GM08714 (cell line): Measurements from ENCODE around the gene POLDIP3.

Experiments
- H3K4me3 ChIP-seq: fragments of 200-500 bp; sonication (Bioruptor generic); 2 replicates; pipeline ENCODE4 v1.5.1; 2014; ENCODE audit warnings: mild to moderate bottlenecking, low read length, inconsistent platforms
- ZNF274 ChIP-seq: IDR thresholded peaks from 2 replicates; pipeline ENCODE4 v1.6.1; 2012; ENCODE audit warnings: mild to moderate bottlenecking, low read depth, low read length

POLDIP3 gene

DNA sequence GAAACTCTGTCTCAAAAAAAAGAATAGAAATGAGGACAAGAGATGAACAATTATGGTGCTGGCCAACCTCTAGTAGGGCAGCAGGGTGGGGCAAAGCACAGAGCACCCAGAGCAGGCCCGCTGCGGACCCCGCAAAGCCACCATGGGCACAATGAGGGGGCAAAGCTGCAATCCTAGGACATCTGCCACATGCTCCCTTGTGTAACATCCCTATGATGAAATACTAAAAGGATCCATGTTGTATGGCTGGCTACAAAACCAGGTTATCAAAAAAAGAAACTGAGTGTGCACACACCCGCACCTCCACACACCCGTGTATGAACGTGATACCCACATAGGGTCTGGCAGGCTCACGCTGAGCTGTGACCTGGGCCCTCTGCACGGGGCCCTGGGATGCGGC, 18.3 kb upstream of the POLDIP3 start:
- no peak overlapping the region for H3K4me3 ChIP-seq
- no peak for TF ChIP-seq ZNF274

DNA sequence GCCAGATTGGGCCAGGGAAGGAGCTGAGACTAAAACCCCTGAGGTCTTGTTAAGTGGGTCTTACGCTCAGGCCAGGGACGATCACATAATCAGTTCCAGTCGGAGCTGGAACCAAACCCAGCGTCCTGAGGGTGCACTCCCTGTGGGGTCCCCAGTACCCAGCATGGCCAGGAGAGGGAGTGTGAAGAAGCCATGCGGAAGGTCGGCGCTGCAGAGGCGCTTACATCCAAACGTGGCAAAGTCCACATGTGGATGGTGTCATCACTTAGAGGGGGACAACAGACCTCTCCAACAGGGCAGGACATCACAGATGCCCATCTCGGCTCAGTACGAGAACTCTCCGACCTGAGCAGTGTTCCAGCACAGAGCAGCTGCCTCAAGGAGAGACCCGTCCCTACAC, 17.4 kb upstream of the POLDIP3 start:
- no peak for TF ChIP-seq ZNF274
- no peak overlapping the region for H3K4me3 ChIP-seq

DNA sequence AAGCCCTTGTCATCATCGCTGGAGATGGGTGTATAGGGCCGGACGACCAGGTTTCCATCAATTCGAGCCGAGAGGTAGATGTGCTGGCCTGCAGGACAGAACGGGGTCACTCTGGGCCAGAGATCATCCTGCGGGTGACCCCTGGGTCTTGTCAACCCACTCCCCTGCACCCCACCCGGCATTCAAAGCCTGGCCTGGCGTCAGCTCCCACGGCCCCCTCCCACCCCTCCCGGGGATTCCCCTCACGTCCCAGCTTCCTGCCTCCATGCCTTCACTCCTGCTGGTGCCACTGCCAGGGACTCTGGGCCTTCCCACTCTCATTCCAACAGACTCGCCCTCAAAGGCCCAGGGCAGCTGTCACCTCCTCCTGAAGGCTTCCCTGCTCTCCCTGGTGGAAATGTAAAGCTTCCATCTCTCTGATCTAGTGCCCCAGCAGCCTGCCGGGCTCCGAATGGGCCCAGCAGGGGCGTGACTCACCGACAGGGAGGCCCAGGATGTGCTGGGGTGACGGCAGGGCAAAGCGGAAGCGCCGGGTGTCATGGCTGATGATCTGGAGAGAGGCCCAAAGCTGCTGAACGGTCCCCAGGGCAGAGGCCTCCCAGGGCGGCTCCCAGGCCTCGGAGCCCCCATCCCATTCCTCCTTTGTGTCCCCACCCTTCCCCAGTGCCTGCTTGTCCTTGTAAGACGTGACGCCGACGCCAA, 16.4 kb upstream of the POLDIP3 start:
- TF ChIP-seq ZNF274 = no peak
- no peak overlapping the region for H3K4me3 ChIP-seq

DNA sequence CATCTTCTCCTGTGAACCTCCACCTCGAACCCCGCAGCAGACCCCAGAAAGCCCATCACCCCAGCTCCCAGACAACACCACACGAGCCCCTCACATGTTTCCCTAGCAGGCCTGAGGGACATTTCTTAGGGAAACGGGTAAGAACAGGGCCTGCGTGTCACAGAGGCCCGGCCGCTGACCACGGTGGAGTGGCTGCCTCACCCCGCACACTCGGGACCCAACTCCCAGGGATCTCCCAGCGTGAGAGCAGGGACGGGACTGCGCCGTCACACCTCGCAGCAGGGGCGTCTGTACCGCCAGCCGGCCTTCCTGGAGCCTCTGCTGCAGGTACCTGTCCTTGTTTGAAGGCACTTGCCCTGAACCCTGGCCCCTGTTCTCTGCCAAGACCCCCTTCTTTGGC, 15.5 kb upstream of the POLDIP3 start:
- no peak for TF ChIP-seq ZNF274

DNA sequence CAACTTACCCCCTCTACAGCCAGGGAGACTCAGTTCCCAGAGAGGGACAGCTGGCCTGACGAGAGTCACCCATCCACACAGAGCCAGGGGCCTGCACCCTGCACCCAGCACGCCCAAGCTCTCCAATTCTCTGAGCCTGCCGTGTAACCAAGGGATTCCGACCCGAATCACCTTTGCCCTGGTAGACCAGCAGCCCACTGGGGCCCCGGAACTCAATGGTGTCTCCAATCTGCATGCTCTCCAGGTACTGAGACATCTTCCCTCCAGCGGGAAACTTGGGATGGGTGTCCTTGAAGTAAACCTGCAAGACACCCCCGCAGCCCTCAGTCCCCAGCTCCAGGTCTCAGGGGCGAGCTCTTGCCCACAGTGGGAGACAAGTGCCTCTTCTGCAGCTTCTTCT, 13.3 kb upstream of the POLDIP3 start:
- no peak for TF ChIP-seq ZNF274
- H3K4me3 ChIP-seq = no peak overlapping the region

More for the DNA sequence above, 15.5 kb upstream of the POLDIP3 start:
- no peak overlapping the region for H3K4me3 ChIP-seq

DNA sequence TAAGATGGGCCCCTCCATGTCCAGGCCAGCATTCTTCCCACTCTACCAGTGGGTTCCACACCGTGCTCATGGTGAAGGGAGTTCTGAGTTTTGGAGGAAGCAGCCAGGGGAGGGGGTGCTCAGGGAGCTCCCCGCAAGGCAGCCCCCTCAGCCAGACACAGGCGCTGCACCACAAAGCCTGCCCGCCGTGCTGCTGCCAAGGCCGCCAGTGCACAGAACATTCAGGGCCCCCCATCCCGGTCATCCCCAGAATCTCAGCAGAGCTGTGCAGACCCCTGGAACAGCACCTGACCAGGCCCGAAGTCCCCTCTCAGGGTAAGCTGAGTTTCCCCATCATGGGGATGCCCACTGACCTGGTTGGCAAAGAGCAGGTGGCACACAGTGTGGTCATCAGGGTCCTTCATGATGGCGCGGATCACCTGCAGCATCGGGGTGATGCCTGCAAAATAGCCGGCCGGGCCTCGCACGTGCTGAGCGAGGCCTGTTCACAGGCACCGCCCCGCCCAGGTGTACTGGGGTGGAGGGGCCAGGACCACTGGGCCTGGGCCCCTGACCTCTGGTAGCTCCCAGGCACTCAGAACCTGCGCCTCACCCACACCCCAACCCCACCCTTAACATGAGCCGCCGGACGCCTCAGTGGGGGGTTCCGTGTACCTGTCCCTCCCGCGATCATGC, 12.4 kb upstream of the POLDIP3 start:
- no peak for TF ChIP-seq ZNF274
- H3K4me3 ChIP-seq = no peak overlapping the region

DNA sequence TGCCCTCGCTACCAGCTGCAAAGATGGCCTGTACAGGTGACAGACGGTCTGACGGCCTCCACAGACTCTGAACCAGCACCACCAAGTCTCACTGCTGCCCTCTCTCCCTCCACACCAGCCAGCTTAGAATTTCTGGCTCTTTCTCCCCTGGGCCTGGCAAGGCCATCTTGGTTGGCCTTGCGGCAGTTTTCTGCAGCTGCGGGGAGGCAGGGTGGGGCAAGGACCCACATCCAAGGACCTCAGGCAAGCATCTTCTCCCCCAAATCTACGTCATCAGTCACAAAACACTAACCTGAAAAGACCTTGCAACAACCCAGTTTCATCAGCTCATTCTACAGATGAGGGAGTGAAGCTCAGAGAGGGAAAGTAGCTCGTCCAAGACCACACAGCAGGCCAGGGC, 11.7 kb upstream of the POLDIP3 start:
- no peak for TF ChIP-seq ZNF274
- H3K4me3 ChIP-seq = no peak overlapping the region

DNA sequence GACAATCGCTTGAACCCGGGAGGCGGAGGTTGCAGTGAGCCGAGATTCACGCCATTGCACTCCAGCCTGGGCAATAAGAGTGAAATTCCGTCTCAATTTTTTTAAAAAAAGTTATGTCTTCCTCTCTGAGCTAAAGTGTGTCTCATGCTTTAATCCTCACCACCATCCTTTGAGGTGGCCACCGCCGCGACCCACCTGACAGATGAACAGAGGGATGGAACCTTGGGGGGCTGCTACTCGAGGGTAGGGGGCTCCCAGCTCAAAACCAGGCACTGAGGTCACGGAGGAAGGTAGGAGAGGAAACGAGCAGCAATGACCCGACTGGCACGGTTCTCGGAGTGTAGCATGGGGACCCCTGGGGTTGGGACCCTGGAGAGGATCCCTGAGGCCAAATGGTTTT, 10.7 kb upstream of the POLDIP3 start:
- no peak overlapping the region for H3K4me3 ChIP-seq
- no peak for TF ChIP-seq ZNF274

DNA sequence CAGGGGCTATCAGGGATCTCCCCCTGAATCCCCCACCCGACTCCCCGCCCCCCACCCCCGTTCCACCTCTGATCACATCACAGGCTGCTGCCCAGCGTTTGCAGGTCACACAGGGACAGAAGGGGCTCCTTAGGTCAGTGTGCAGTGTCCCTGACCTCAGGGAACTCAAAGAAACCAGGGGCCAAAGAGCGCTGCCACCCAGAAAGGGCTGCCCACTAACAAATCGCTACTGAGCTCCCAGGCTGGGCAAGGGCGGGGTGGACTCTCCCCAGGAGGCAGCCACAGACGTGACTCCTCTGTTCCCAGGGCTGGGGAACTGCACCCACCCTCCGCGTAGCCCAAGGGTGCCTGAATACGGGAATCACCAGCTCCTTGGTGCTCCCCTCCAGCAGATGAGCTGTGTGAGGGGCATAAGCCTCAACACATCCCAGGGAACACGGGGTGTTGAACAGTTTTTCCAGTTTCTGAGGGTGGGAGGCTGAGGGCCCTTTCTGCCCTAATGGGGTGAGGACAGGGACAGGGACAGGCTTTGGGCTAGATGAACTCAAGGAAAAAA, 9.9 kb upstream of the POLDIP3 start:
- TF ChIP-seq ZNF274 = no peak
- no peak overlapping the region for H3K4me3 ChIP-seq

DNA sequence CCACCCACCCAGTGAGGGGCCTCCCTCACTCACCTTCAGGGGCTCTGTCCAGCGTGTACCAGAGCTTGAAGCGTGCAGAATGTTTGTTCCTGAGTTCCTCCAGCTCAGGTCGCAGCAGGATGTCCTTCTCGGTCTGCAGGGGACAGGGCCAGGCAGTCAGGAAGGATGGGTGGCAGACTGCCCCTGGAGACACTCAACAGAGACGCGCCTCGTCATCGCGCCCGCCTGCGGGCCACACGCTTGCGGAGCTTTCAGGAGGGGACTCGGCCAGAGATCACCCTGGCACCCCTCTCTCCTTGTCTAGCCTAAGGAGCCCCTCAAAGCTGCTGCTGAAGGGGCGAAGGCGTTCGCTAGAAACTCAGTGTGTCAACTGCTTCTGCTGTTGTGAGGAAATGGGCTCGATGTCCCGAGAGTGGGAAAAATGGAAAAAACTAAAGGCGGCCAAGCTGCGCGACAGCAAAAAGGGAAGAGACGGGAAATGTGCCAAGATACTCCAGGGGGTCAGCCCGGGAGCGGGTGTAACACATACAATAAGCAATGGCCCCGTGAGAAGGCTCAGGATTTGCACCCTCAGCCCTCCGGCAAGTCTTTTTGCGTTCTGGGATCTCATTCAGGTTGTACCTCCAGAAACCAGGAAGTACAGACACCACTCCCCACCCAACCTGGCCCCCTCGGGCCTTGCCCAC, 9.2 kb upstream of the POLDIP3 start:
- H3K4me3 ChIP-seq = no peak overlapping the region
- TF ChIP-seq ZNF274 = no peak

DNA sequence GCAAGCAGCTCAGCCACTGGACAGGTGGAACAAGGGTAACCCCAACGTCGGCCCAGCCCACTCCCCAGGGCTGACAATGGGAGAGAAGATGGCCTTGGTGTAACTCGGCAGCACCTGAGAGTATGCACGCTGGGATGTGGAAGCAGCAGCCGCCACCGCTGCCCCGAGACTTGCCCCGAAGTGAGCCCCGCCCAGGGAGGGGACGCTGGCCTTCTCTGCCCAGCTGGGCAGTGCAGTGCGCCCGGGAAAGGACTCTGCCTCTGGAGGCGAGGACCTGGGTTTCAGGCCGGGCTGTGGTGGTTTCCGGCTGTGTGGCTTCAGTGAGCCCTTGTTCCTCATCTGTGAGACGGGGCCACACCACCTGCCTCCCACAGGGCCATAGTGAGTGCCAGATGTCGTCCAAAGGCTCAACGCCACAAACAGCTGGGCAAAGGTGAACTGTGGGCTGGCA, 8.6 kb upstream of the POLDIP3 start:
- TF ChIP-seq ZNF274 = no peak
- H3K4me3 ChIP-seq = no peak overlapping the region

DNA sequence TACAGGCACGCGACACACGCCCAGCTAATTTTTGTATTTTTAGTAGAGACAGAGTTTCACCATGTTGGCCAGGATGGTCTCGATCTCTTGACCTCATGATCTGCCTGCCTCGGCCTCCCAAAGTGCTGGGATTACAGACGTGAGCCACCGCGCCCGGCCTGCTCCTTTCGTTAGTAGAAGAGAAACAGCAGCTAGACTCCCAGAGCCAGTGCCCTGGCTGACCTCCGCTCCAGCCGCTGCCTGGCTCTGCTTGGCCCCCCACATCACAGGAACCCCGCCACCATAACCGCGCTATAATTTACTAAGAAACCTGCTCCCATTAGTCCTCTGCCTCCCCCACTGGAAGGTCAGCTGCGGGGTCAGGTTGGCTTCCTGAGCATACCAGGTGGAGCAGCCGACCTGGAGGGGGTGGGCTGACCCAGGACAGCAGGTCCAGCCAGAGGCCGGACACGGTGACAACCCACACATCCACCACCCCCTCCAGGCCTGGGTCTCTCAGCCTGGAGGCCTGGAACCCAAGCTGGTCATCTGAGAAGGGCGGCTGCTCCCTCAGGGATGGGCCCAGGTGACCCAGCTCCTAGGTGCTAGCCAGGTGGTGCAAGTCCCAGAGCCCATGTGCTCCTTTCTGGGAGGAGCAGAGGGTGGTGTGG, 7.5 kb upstream of the POLDIP3 start:
- TF ChIP-seq ZNF274 = no peak
- H3K4me3 ChIP-seq = no peak overlapping the region

DNA sequence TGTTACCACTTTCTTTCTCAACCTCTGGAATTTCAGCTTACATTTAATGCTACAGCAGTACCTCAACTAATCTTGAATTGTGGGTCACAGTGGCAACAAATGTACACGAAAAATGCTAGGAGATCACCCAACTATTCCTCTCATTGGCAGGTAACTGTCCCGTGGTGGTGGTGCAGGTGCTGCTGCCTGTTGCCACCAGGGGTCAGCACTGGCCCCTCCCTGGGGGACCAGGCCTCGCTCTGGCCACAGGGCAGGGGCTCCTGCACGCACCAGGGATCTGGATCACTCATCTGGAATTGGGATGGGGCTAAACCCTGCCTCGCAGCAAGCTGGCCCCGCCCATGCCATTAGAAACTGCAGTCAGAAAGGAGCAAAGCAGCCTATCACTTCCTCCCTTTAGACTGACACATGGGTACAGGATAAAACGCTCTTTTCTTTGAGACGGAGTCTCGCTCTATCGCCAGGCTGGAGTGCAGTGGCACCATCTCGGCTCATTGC, 6.9 kb upstream of the POLDIP3 start:
- no peak for TF ChIP-seq ZNF274
- H3K4me3 ChIP-seq = no peak overlapping the region

DNA sequence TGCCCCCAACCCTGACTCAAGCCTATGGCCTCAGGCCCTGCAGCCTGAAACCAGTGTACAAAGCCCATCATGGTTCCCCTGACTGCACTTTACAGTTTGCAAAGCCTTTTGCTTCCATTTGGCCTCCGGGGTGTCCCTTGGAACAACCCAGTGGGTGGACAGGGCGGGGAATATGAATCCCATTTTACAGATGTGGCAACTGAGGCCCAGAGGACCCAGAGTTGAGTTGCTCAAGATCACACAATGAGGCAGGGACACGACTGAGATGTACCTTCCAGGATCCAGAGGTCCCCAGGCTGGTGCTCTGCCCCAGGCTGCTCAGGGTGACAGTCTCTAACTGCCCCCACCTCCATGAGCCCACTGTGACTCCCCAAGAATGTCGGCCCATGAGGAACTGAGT, 5.4 kb upstream of the POLDIP3 start:
- TF ChIP-seq ZNF274 = no peak
- no peak overlapping the region for H3K4me3 ChIP-seq
